ENCODE measurements around the gene MCRIP2.

DNA sequence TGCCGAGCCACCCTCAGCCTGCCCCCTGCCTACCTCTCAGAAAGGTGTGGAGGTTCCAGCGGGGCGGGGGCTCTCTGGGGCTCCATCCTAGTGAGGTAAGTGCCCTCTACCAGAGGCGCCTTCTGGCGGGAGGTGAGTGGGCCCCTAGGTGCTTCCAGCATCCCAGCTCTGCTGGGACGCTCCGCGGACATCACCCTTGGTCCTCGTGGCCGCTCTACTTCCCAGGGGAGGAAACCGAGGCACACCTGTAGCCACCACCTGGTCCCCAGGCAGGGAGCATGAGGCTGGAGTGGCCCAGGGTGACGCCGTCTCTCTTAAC, 1.4 kb downstream of the MCRIP2 start:
- TF ChIP-seq CTCF (IDR thresholded peaks at IDR 0.05), result no peak
- TF ChIP-seq POLR2A (IDR thresholded peaks at IDR 0.05), result no peak
